Astrocyte (in vitro differentiated cells and primary cell): Measurements from ENCODE around the gene SRGAP1. TPM values are rescaled to one million over a fixed set of nuclear protein-coding genes. Genes with fewer than 3 reads are reported as not detected.

Experiments
- DNase-seq: peaks from one replicate; pipeline ENCODE4 v3.0.0-alpha.2; 2010; ENCODE audit warnings: low read depth
- FAIRE-seq: peaks from 2 replicates; lab custom pipeline; 2011; peaks lifted over from hg19 to GRCh38; lab: Jason Lieb, UNC
- H2AFZ ChIP-seq: 2 replicates; pipeline ENCODE4 v1.6.0; 2012; ENCODE audit warnings: low read depth, low read length, inconsistent platforms
- H3K27ac ChIP-seq: 2 replicates; pipeline ENCODE4 v1.5.1; 2011; ENCODE audit warnings: low read depth, low read length, inconsistent platforms
- H3K27me3 ChIP-seq: 2 replicates; pipeline ENCODE4 v1.6.0; 2011; ENCODE audit warnings: low read length, inconsistent platforms; ENCODE audit not compliant: insufficient read depth
- H3K36me3 ChIP-seq: 2 replicates; pipeline ENCODE4 v1.5.1; 2011; ENCODE audit warnings: low read length, inconsistent platforms; ENCODE audit not compliant: insufficient read depth
- H3K4me1 ChIP-seq: 2 replicates; pipeline ENCODE4 v1.5.1; 2011; ENCODE audit warnings: low read length, inconsistent platforms; ENCODE audit not compliant: insufficient read depth
- H3K4me2 ChIP-seq: 2 replicates; pipeline ENCODE4 v1.6.0; 2012; ENCODE audit warnings: low read length, inconsistent platforms
- H3K4me3 ChIP-seq: 2 replicates; pipeline ENCODE4 v1.5.1; 2011; ENCODE audit warnings: low read depth, mild to moderate bottlenecking, low read length, inconsistent platforms; ENCODE audit not compliant: insufficient read depth
- H3K79me2 ChIP-seq: 2 replicates; pipeline ENCODE4 v1.6.0; 2012; ENCODE audit warnings: mild to moderate bottlenecking, low read length, inconsistent platforms; ENCODE audit not compliant: insufficient read depth
- H3K9ac ChIP-seq: 2 replicates; pipeline ENCODE4 v1.6.0; 2012; ENCODE audit warnings: mild to moderate bottlenecking, low read length, inconsistent platforms
- H3K9me3 ChIP-seq: 2 replicates; pipeline ENCODE4 v1.5.1; 2012; ENCODE audit warnings: low read depth, mild to moderate bottlenecking, low read length, inconsistent platforms; ENCODE audit not compliant: insufficient read depth
- H4K20me1 ChIP-seq: 2 replicates; pipeline ENCODE4 v1.6.0; 2012; ENCODE audit warnings: low read length, inconsistent platforms; ENCODE audit not compliant: insufficient read depth
- H3K27ac Mint-ChIP-seq: one replicate; pipeline ENCODE4 v1.8.0; 2021; ENCODE audit warnings: mild to moderate bottlenecking, mixed read lengths; ENCODE audit not compliant: unreplicated experiment
- H3K27me3 Mint-ChIP-seq: one replicate; pipeline ENCODE4 v1.8.0; 2021; ENCODE audit warnings: low read depth, mixed read lengths; ENCODE audit not compliant: unreplicated experiment
- H3K36me3 Mint-ChIP-seq: one replicate; pipeline ENCODE4 v1.8.0; 2021; ENCODE audit warnings: low read depth, mixed read lengths; ENCODE audit not compliant: unreplicated experiment
- H3K4me1 Mint-ChIP-seq: one replicate; pipeline ENCODE4 v1.8.0; 2021; ENCODE audit warnings: low read depth, mixed read lengths; ENCODE audit not compliant: unreplicated experiment
- H3K4me3 Mint-ChIP-seq: one replicate; pipeline ENCODE4 v1.8.0; 2021; ENCODE audit warnings: mild to moderate bottlenecking, moderate library complexity, mixed read lengths; ENCODE audit not compliant: unreplicated experiment
- H3K9me3 Mint-ChIP-seq: one replicate; pipeline ENCODE4 v1.8.0; 2021; ENCODE audit warnings: mild to moderate bottlenecking, mixed read lengths; ENCODE audit not compliant: unreplicated experiment
- CTCF ChIP-seq: IDR thresholded peaks from 2 replicates; pipeline ENCODE4 v1.5.1; 2011; ENCODE audit warnings: low read depth, mild to moderate bottlenecking, inconsistent platforms, low read length, moderate library complexity; ENCODE audit not compliant: insufficient read depth
- EZH2 ChIP-seq: IDR thresholded peaks from 2 replicates; pipeline ENCODE4 v1.6.1; 2012; ENCODE audit warnings: mild to moderate bottlenecking, low read length, inconsistent platforms; ENCODE audit not compliant: insufficient read depth
- total RNA-seq: library from RNA; stranded (reverse); gene quantifications from 2 replicates; pipeline ENCODE4 v1.2.1, GENCODE V29; 2021

The SRGAP1 gene
- total RNA-seq, 1 donor from 2014 or later = 15.2 TPM

GRCh38 chr12:64122154-64122553 lies 277.7 kb downstream of the SRGAP1 start:
- H3K27ac ChIP-seq = no peak overlapping the region
- H3K4me2 ChIP-seq = no peak overlapping the region
- no peak overlapping the region for H3K4me3 ChIP-seq
- no peaks in the 10 kb centered on the region for H3K27me3 Mint-ChIP-seq
- no peaks in the 10 kb centered on the region for H3K27me3 ChIP-seq
- H3K36me3 Mint-ChIP-seq = peaks cover 4% of the 10 kb centered on the region
- no peak overlapping the region for H2AFZ ChIP-seq
- no peaks in the 10 kb centered on the region for H3K79me2 ChIP-seq
- no peaks in the 10 kb centered on the region for H4K20me1 ChIP-seq
- H3K4me3 Mint-ChIP-seq = no peak overlapping the region
- H3K9me3 Mint-ChIP-seq = no peaks in the 10 kb centered on the region
- FAIRE-seq (no peak), DNase-seq (no peak)
- no peaks in the 10 kb centered on the region for H3K9me3 ChIP-seq
- no peak overlapping the region for H3K9ac ChIP-seq
- TF ChIP-seq EZH2 (no peak), CTCF (no peak)
- H3K4me1 Mint-ChIP-seq = peaks cover 8% of the 10 kb centered on the region
- H3K4me1 ChIP-seq = no peaks in the 10 kb centered on the region
- no peak overlapping the region for H3K27ac Mint-ChIP-seq
- peaks cover 3% of the 10 kb centered on the region for H3K36me3 ChIP-seq

- H3K4me1 ChIP-seq = no peaks in the 10 kb centered on the region
- H3K27ac ChIP-seq = no peak overlapping the region
- peaks cover 10% of the 10 kb centered on the region for H3K36me3 Mint-ChIP-seq
- DNase-seq (no peak), FAIRE-seq (no peak)
- no peaks in the 10 kb centered on the region for H3K79me2 ChIP-seq
- peaks cover 8% of the 10 kb centered on the region for H3K4me1 Mint-ChIP-seq
- no peak overlapping the region for H2AFZ ChIP-seq
- H3K4me3 Mint-ChIP-seq = no peak overlapping the region
- no peak overlapping the region for H3K27ac Mint-ChIP-seq
- H3K9me3 Mint-ChIP-seq = no peaks in the 10 kb centered on the region
- H4K20me1 ChIP-seq = no peaks in the 10 kb centered on the region
- H3K36me3 ChIP-seq = peaks cover 9% of the 10 kb centered on the region
- no peaks in the 10 kb centered on the region for H3K27me3 Mint-ChIP-seq
- H3K9me3 ChIP-seq = no peaks in the 10 kb centered on the region
- H3K9ac ChIP-seq = no peak overlapping the region
- H3K4me3 ChIP-seq = no peak overlapping the region
- TF ChIP-seq CTCF (no peak), EZH2 (no peak)
- no peaks in the 10 kb centered on the region for H3K27me3 ChIP-seq
- no peak overlapping the region for H3K4me2 ChIP-seq
Observed at GRCh38 chr12:64122995-64123394, 278.5 kb downstream of the SRGAP1 start.

GRCh38 chr12:64123448-64123847 lies 278.9 kb downstream of the SRGAP1 start:
- Mint-ChIP-seq H3K27me3 (no peaks in the 10 kb centered on the region), H3K4me1 (peaks cover 8% of the 10 kb centered on the region), H3K27ac (no peak overlapping the region), H3K9me3 (no peaks in the 10 kb centered on the region), H3K4me3 (no peak overlapping the region), H3K36me3 (peaks cover 10% of the 10 kb centered on the region)
- no peak overlapping the region for H2AFZ ChIP-seq
- H3K9ac ChIP-seq = no peak overlapping the region
- no peak overlapping the region for H3K27ac ChIP-seq
- no peaks in the 10 kb centered on the region for H4K20me1 ChIP-seq
- DNase-seq = no peak
- H3K36me3 ChIP-seq = peaks cover 13% of the 10 kb centered on the region
- no peak overlapping the region for H3K4me2 ChIP-seq
- no peak for FAIRE-seq
- no peaks in the 10 kb centered on the region for H3K79me2 ChIP-seq
- H3K27me3 ChIP-seq = no peaks in the 10 kb centered on the region
- no peaks in the 10 kb centered on the region for H3K4me1 ChIP-seq
- H3K9me3 ChIP-seq = no peaks in the 10 kb centered on the region
- TF ChIP-seq CTCF (no peak), EZH2 (no peak)
- no peak overlapping the region for H3K4me3 ChIP-seq
